Esophagus squamous epithelium (tissue), 5 donors: Measurements from ENCODE around the gene PDE9A. TPM values are rescaled to one million over a fixed set of nuclear protein-coding genes. Genes with fewer than 3 reads are reported as not detected.

Source experiments
- DNase-seq: peaks from one replicate; lab custom pipeline; 2025; lab: John Stamatoyannopoulos, UW
- H3K27ac ChIP-seq, 4 donors: fragments of 200-600 bp; sonication (generic); one replicate each; pipeline ENCODE4 v1.5.1; 2016 to 2019; ENCODE audit warnings: mild to moderate bottlenecking in 1 of 4
- H3K27me3 ChIP-seq, 4 donors: fragments of 200-600 bp; sonication (generic); 1 replicate in 3 of 4; 2 replicates in 1 of 4; pipeline versions ENCODE4 v1.5.1 to v1.6.0; 2017 to 2021; ENCODE audit warnings: antibody characterized with exemption in 1 of 4
- H3K36me3 ChIP-seq, 3 donors: fragments of 200-600 bp; sonication (generic); one replicate each; pipeline ENCODE4 v1.5.1; 2016 to 2019
- H3K4me1 ChIP-seq, 3 donors: fragments of 200-600 bp; sonication (generic); one replicate each; pipeline ENCODE4 v1.5.1; 2017 to 2019
- H3K4me3 ChIP-seq, 4 donors: fragments of 200-600 bp; sonication (generic); 1 replicate in 3 of 4; 2 replicates in 1 of 4; pipeline ENCODE4 v1.5.1; 2016 to 2019; ENCODE audit warnings: mild to moderate bottlenecking in 2 of 4, moderate library complexity in 1 of 4
- H3K9me3 ChIP-seq, 3 donors: fragments of 200-600 bp; sonication (generic); one replicate each; pipeline ENCODE4 v1.5.1; 2016 to 2019
- POLR2A ChIP-seq, 4 donors: fragments of 450-650 bp; IDR thresholded peaks; one replicate each; pipeline ENCODE4 v1.6.1; 2017; ENCODE audit warnings: antibody characterized with exemption in 4 of 4, mild to moderate bottlenecking in 4 of 4, moderate library complexity in 3 of 4
- WGBS, 2 donors: methylation state at CpG; one replicate each; pipeline ENCODE4 v1.1.5; 2018; 5-methylcytosine and 5-hydroxymethylcytosine counted together
- intact Hi-C: fragments of 100-400 bp; cut with DNase I; formaldehyde crosslinking; loops from one replicate; pipeline ENCODE4 v1.15.0; 2022
- total RNA-seq, 4 donors: library from RNA; depleted of rRNA; stranded (reverse); fragments of >200 nt; gene quantifications; one replicate each; pipeline ENCODE4 v1.1.0, GENCODE V29; 2016
- TF ChIP-seq, protein P1 (sequence below), 6 experiments: fragments of 450-650 bp in 4 of 6; fragments of 200-600 bp in 2 of 6; sonication (generic) in 2 of 6; IDR thresholded peaks; one replicate each; pipeline ENCODE4 v1.5.1; 2016 to 2019; ENCODE audit warnings: antibody characterized with exemption in 6 of 6, mild to moderate bottlenecking in 4 of 6, moderate library complexity in 4 of 6
- donor health status: DM: yes; HTN: yes; CAD: no.

Gene PDE9A
- total RNA-seq, 4 donors from 2014 or later: 0.61 to 2.9 (median 1.8) TPM

DNA sequence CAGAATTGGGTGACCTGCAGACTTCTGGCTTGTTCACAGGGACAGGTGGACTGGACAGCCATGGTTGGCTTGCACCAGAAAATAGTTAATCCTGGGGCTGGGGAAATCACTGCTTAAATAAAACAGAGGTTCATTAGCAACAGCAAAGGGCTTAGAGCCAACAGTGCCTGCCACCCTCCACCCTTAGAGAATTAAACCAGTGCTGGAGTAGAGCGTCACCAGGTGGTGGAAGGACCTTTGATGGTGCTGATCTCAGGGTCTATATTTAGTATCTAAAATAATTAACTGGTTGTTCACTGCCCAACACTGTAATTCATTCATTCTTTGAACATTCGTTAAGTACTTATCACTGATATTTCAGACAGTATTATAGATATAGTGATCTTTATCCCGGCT is 34.7 kb upstream of the PDE9A start:
- H3K9me3 ChIP-seq: no peaks in the 10 kb centered on the region
- H3K4me1 ChIP-seq: peaks cover 0 to 46% (median 12%) of the 10 kb centered on the region in 3 donors
- intact Hi-C loops: no loop called here
- H3K27ac ChIP-seq: no peak overlapping the region
- peaks cover 0 to 61% (median 0%) of the 10 kb centered on the region in 4 donors for H3K27me3 ChIP-seq
- H3K4me3 ChIP-seq: no peak overlapping the region
- H3K36me3 ChIP-seq: no peaks in the 10 kb centered on the region
- TF ChIP-seq, protein P1, sequence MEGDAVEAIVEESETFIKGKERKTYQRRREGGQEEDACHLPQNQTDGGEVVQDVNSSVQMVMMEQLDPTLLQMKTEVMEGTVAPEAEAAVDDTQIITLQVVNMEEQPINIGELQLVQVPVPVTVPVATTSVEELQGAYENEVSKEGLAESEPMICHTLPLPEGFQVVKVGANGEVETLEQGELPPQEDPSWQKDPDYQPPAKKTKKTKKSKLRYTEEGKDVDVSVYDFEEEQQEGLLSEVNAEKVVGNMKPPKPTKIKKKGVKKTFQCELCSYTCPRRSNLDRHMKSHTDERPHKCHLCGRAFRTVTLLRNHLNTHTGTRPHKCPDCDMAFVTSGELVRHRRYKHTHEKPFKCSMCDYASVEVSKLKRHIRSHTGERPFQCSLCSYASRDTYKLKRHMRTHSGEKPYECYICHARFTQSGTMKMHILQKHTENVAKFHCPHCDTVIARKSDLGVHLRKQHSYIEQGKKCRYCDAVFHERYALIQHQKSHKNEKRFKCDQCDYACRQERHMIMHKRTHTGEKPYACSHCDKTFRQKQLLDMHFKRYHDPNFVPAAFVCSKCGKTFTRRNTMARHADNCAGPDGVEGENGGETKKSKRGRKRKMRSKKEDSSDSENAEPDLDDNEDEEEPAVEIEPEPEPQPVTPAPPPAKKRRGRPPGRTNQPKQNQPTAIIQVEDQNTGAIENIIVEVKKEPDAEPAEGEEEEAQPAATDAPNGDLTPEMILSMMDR (IDR thresholded peaks at IDR 0.05): no peak
- no peak for TF ChIP-seq POLR2A (IDR thresholded peaks at IDR 0.05)
- DNase-seq: no peak
- 77 to 85% methylated on average over 3 of the region's 3 CpGs for WGBS, 2 donors

- DNase-seq: no peak
- TF ChIP-seq, protein P1 (IDR thresholded peaks at IDR 0.05): no peak
- TF ChIP-seq POLR2A (IDR thresholded peaks at IDR 0.05): no peak
Measured at GRCh38 chr21:42619166-42619565, 34.3 kb upstream of the PDE9A start.

GRCh38 chr21:42619841-42620240 is 33.6 kb upstream of the PDE9A start:
- H3K36me3 ChIP-seq: no peaks in the 10 kb centered on the region
- no peak overlapping the region for H3K27ac ChIP-seq
- TF ChIP-seq POLR2A (IDR thresholded peaks at IDR 0.05): no peak
- TF ChIP-seq, protein P1 (IDR thresholded peaks at IDR 0.05): no peak
- 88% methylated on average over 6 of the region's 6 CpGs; no CpG with 5 or more reads in 1 of the 2 donors for WGBS, 2 donors
- peaks cover 0 to 34% (median 9%) of the 10 kb centered on the region in 3 donors for H3K4me1 ChIP-seq
- no peak for DNase-seq
- no peak overlapping the region for H3K4me3 ChIP-seq
- H3K27me3 ChIP-seq: peaks cover 0 to 61% (median 0%) of the 10 kb centered on the region in 4 donors
- H3K9me3 ChIP-seq: no peaks in the 10 kb centered on the region
- intact Hi-C loops: no loop called here

More at GRCh38 chr21:42619166-42619565, 34.3 kb upstream of the PDE9A start:
- intact Hi-C loops: no loop called here
- H3K36me3 ChIP-seq: no peaks in the 10 kb centered on the region
- H3K9me3 ChIP-seq: no peaks in the 10 kb centered on the region
- no peak overlapping the region for H3K4me3 ChIP-seq
- H3K27me3 ChIP-seq: peaks cover 0 to 61% (median 0%) of the 10 kb centered on the region in 4 donors
- H3K27ac ChIP-seq: no peak overlapping the region
- 77 to 84% methylated on average over 7 of the region's 7 CpGs for WGBS, 2 donors
- peaks cover 0 to 41% (median 9%) of the 10 kb centered on the region in 3 donors for H3K4me1 ChIP-seq

DNA sequence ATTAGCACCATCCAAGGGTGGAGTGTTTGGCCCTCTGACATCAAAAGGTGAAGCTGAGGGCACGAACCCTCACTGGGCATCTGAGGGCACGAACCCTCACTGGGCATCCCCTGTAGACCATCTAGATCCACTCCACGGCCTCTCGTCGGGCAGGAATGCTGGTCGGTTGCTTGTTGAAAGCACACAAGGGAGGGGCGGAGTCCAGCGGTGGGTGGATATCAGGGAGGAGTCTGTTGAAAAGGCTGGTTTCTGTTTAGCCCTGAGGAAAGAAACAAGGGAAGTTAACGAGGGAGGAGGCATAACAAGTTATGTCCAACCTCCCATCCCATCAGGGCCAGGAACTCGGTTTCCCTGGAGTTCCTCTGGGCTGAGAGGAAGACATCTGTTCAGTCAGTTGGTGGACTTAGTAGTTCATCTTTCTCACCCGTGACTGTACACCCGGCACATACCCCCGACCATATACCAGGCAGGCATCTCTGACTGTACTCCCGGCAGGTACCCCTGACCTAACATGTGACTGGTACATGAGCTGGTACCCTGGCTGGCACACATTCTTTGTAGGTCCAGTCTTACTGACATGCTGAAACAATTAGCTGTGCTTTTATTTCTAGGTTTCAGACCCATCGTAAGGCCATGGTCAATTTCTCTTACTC is 32.1 kb upstream of the PDE9A start:
- peaks cover 0 to 70% (median 0%) of the 10 kb centered on the region in 4 donors for H3K27me3 ChIP-seq
- DNase-seq: no peak
- 45 to 49% methylated on average over 15 of the region's 15 CpGs for WGBS, 2 donors
- H3K9me3 ChIP-seq: no peaks in the 10 kb centered on the region
- H3K27ac ChIP-seq: peak overlapping the region in 2 of 4 donors; percentile 32 to 38
- TF ChIP-seq, protein P1 (IDR thresholded peaks at IDR 0.05): no peak
- no peak for TF ChIP-seq POLR2A (IDR thresholded peaks at IDR 0.05)
- no peak overlapping the region for H3K4me3 ChIP-seq
- intact Hi-C loops: no loop called here
- H3K4me1 ChIP-seq: peaks cover 0 to 25% (median 9%) of the 10 kb centered on the region in 3 donors
- no peaks in the 10 kb centered on the region for H3K36me3 ChIP-seq

DNA sequence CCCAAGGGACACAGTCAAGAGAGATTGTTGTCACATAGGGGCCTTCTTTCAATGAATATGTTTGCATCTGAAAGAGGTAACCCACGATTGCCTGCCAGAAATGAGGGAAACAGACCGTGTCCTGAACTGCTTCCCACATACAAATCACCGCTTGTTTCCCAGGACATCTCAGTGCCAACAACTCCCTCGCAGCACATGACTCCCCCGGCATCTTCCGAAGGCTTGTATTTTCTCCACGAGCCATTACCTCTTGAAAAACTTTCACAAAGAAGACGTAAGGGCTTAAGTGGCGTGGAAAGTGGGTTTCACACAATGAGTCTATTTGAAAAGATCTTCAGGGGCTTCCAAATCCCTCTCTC is 31.6 kb upstream of the PDE9A start:
- DNase-seq: no peak
- H3K27me3 ChIP-seq: peaks cover 0 to 69% (median 0%) of the 10 kb centered on the region in 4 donors
- intact Hi-C loops: no loop called here
- no peaks in the 10 kb centered on the region for H3K36me3 ChIP-seq
- peak overlapping the region in 1 of 4 donors; percentile 38 for H3K27ac ChIP-seq
- 38 to 41% methylated on average over 8 to 9 of the region's 9 CpGs for WGBS, 2 donors
- H3K9me3 ChIP-seq: no peaks in the 10 kb centered on the region
- no peak for TF ChIP-seq POLR2A (IDR thresholded peaks at IDR 0.05)
- no peak overlapping the region for H3K4me3 ChIP-seq
- H3K4me1 ChIP-seq: peaks cover 0 to 20% (median 5%) of the 10 kb centered on the region in 3 donors
